SK-N-SH (cell line): Measurements from ENCODE around the gene NDUFB6. TPM values are rescaled to one million over a fixed set of nuclear protein-coding genes. Genes with fewer than 3 reads are reported as not detected.

Source experiments
- CTCF ChIA-PET: fragments of 300-600, 350-600 bp; formaldehyde crosslinking; extraction: SDS; loops from one replicate; lab custom pipeline; 2021; lab: Yijun Ruan, JAX
- POLR2A ChIA-PET: fragments of 350-600 bp; sonication (Branson Sonifier 250); formaldehyde crosslinking; extraction: SDS; loops from one replicate; lab custom pipeline; 2020; ENCODE audit warnings: antibody characterized with exemption, inconsistent platforms; lab: Yijun Ruan, JAX
- DNase-seq: peaks from one replicate; pipeline ENCODE4 v3.0.0; 2012
- H2AFZ ChIP-seq: fragments of 200-600 bp; sonication (generic); 2 replicates; pipeline ENCODE4 v1.8.1; 2016; ENCODE audit warnings: antibody characterized with exemption, mild to moderate bottlenecking, low read depth
- H3F3A ChIP-seq: fragments of 200-600 bp; sonication (generic); replicated peaks from 2 replicates; pipeline ENCODE3; 2016; ENCODE audit warnings: antibody characterized with exemption, mild to moderate bottlenecking; ENCODE audit not compliant: insufficient read depth
- H3K27ac ChIP-seq, 2 experiments: fragments of 200-500 bp in 1 of 2; fragments of 200-600 bp in 1 of 2; sonication (Bioruptor generic) in 1 of 2; sonication (generic), shearing (Covaris generic) in 1 of 2; 2 replicates each; pipeline versions ENCODE4 v1.5.1 to v1.6.1; 2014 to 2016; ENCODE audit warnings: low read depth in 2 of 2, inconsistent platforms in 1 of 2, low read length in 1 of 2, mild to moderate bottlenecking in 1 of 2, mixed read lengths in 1 of 2
- H3K27me3 ChIP-seq: fragments of 200-600 bp; sonication (generic), shearing (Covaris generic); 2 replicates; pipeline ENCODE4 v1.6.1; 2016; ENCODE audit warnings: mixed run types; ENCODE audit not compliant: insufficient read depth
- H3K36me3 ChIP-seq, 2 experiments: fragments of 200-500 bp in 1 of 2; fragments of 200-600 bp in 1 of 2; sonication (Bioruptor generic) in 1 of 2; sonication (generic) in 1 of 2; replicated peaks in 1 of 2; 2 replicates each; pipeline versions ENCODE3 to v1.5.1; 2014 to 2016; ENCODE audit warnings: low read length in 1 of 2, mild to moderate bottlenecking in 1 of 2; ENCODE audit not compliant: insufficient read depth in 2 of 2, control insufficient read depth in 1 of 2
- H3K4me1 ChIP-seq, 2 experiments: fragments of 200-500 bp in 1 of 2; fragments of 200-600 bp in 1 of 2; sonication (Bioruptor generic) in 1 of 2; sonication (generic), shearing (Covaris generic) in 1 of 2; 2 replicates each; pipeline versions ENCODE4 v1.5.1 to v1.6.1; 2014 to 2016; ENCODE audit warnings: low read depth in 1 of 2, low read length in 1 of 2, mixed run types in 1 of 2; ENCODE audit not compliant: insufficient read depth in 2 of 2, control insufficient read depth in 1 of 2
- H3K4me2 ChIP-seq: fragments of 200-600 bp; sonication (generic), shearing (Covaris generic); 2 replicates; pipeline ENCODE4 v1.6.1; 2017; ENCODE audit warnings: mixed run types
- H3K4me3 ChIP-seq, 2 experiments: fragments of 200-500 bp in 1 of 2; fragments of 200-600 bp in 1 of 2; sonication (Bioruptor generic) in 1 of 2; sonication (generic), shearing (Covaris generic) in 1 of 2; 2 replicates each; pipeline versions ENCODE4 v1.5.1 to v1.8.1; 2014 to 2016; ENCODE audit warnings: low read depth in 2 of 2, inconsistent platforms in 1 of 2, low read length in 1 of 2, mild to moderate bottlenecking in 1 of 2, mixed read lengths in 1 of 2, moderate library complexity in 1 of 2
- H3K79me2 ChIP-seq: fragments of 200-600 bp; sonication (generic); 2 replicates; pipeline ENCODE4 v1.8.1; 2017; ENCODE audit warnings: mild to moderate bottlenecking; ENCODE audit not compliant: insufficient read depth
- H3K9ac ChIP-seq: fragments of 200-600 bp; sonication (generic); 2 replicates; pipeline ENCODE4 v1.6.1; 2017; ENCODE audit warnings: mixed run types
- H3K9me2 ChIP-seq: fragments of 200-600 bp; sonication (generic); 2 replicates; pipeline ENCODE4 v1.6.1; 2017; ENCODE audit warnings: mixed run types
- H3K9me3 ChIP-seq: fragments of 200-600 bp; sonication (generic); 2 replicates; pipeline ENCODE4 v1.6.1; 2017; ENCODE audit warnings: mixed run types, mild to moderate bottlenecking, moderate library complexity
- H4K20me1 ChIP-seq: fragments of 200-600 bp; sonication (generic); 2 replicates; pipeline ENCODE4 v1.6.1; 2017; ENCODE audit warnings: mild to moderate bottlenecking, mixed run types; ENCODE audit not compliant: insufficient read depth
- GATA2 ChIP-seq: sonication (generic); formaldehyde crosslinking; IDR thresholded peaks from 2 replicates; pipeline ENCODE4 v1.5.0; 2020; ENCODE audit warnings: mild to moderate bottlenecking, missing genetic modification reagents
- MEF2A ChIP-seq: IDR thresholded peaks from 2 replicates; pipeline ENCODE4 v1.4.0; 2012; ENCODE audit warnings: low read depth, borderline replicate concordance
- WGBS: methylation state at CpG from one replicate; pipeline ENCODE4 v1.1.6; 2017; ENCODE audit warnings: low lambda C conversion rate; 5-methylcytosine and 5-hydroxymethylcytosine counted together
- polyA plus RNA-seq, 3 experiments: library from polyadenylated mRNA; depleted of rRNA; stranded (reverse); fragments of >200 nt; gene quantifications; 2 replicates each; pipeline ENCODE4 v1.2.3, GENCODE V29; 2012
- TF ChIP-seq, protein P1 (sequence below): IDR thresholded peaks from 2 replicates; pipeline ENCODE4; 2012
- TF ChIP-seq, protein P2 (sequence below): IDR thresholded peaks from 2 replicates; pipeline ENCODE4 v1.4.0; 2012; ENCODE audit warnings: low read depth, borderline replicate concordance
- TF ChIP-seq, protein P3 (sequence below): fragments of 200-600 bp; sonication (generic); IDR thresholded peaks from 2 replicates; pipeline ENCODE4 v1.6.1; 2017; ENCODE audit warnings: antibody characterized with exemption, mild to moderate bottlenecking, moderate library complexity

Gene NDUFB6
- polyA plus RNA-seq, 1 of the 3 experiments (the other 2 are of a cell fraction), result 96.2 TPM

DNA sequence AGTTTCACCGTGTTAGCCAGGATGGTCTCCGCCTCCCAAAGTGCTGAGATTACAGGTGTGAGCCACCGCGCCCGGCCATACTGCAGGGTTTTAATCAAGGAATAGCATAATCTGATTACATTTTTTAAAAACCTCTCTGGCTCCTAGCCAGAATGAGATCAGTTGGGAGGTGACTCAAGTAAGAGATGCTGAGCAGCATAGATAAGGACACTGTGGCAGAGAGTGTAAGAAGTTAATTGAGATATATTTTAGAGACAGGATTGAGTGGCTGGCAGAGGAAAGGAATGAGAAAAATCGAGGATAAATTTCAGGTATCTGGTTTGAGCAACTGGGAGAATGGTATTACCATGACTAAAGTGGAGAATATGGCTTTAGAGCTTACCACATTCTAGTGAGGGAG, 39.6 kb downstream of the NDUFB6 start:
- no peaks in the 10 kb centered on the region for H3K9me3 ChIP-seq
- H4K20me1 ChIP-seq, result no peaks in the 10 kb centered on the region
- TF ChIP-seq, protein P1, sequence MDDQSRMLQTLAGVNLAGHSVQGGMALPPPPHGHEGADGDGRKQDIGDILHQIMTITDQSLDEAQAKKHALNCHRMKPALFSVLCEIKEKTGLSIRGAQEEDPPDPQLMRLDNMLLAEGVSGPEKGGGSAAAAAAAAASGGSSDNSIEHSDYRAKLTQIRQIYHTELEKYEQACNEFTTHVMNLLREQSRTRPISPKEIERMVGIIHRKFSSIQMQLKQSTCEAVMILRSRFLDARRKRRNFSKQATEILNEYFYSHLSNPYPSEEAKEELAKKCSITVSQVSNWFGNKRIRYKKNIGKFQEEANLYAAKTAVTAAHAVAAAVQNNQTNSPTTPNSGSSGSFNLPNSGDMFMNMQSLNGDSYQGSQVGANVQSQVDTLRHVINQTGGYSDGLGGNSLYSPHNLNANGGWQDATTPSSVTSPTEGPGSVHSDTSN, result no peak
- TF ChIP-seq MEF2A, result no peak
- TF ChIP-seq, protein P2, sequence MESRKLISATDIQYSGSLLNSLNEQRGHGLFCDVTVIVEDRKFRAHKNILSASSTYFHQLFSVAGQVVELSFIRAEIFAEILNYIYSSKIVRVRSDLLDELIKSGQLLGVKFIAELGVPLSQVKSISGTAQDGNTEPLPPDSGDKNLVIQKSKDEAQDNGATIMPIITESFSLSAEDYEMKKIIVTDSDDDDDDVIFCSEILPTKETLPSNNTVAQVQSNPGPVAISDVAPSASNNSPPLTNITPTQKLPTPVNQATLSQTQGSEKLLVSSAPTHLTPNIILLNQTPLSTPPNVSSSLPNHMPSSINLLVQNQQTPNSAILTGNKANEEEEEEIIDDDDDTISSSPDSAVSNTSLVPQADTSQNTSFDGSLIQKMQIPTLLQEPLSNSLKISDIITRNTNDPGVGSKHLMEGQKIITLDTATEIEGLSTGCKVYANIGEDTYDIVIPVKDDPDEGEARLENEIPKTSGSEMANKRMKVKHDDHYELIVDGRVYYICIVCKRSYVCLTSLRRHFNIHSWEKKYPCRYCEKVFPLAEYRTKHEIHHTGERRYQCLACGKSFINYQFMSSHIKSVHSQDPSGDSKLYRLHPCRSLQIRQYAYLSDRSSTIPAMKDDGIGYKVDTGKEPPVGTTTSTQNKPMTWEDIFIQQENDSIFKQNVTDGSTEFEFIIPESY, result no peak
- CTCF ChIA-PET, result interaction anchor here (0.7 to 2.1 kb wide), 3 partner anchors 12 to 155 kb away, joined by 4 to 18 read pairs (median 4); no protein-coding TSS in a partner anchor
- peaks cover 3 to 30% of the 10 kb centered on the region in 2 experiments for H3K36me3 ChIP-seq
- H3K4me3 ChIP-seq, result no peak overlapping the region
- H3K27ac ChIP-seq, result no peak overlapping the region
- H3K27me3 ChIP-seq, result no peaks in the 10 kb centered on the region
- 0 out of 2 replicates have a peak, but pooled peaks cover 5% of the 10 kb centered on the region for H3K79me2 ChIP-seq
- no peaks in the 10 kb centered on the region for H3K4me1 ChIP-seq
- H3K9ac ChIP-seq, result no peak overlapping the region
- H2AFZ ChIP-seq, result no peak overlapping the region
- H3K9me2 ChIP-seq, result no peaks in the 10 kb centered on the region
- no peak overlapping the region for H3K4me2 ChIP-seq
- POLR2A ChIA-PET, result no interaction called here
- H3F3A ChIP-seq, result no peaks in the 10 kb centered on the region
- WGBS, result 93% methylated on average over 6 of the region's 6 CpGs
- DNase-seq, result no peak

DNA sequence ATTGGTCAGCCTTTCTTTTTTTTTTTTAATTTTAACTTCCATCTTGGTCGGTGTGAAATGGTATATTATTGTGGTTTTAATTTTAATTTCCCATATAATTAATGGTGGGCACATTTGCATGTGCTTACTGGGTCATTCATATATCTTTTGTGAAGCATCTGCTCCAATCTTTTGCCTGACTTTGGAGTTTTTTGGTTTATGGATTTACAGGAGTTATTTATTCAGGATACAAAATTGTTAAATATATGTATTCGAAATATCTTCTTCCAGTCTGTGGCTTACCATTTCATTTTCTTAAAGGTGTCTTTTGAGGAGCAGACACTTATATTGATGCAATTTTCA, 46.3 kb downstream of the NDUFB6 start:
- WGBS, result 14% methylated on average over 2 of the region's 2 CpGs
- H3F3A ChIP-seq, result peaks cover 13% of the 10 kb centered on the region
- CTCF ChIA-PET, result interaction anchor here (0.6 to 7.4 kb wide), 26 partner anchors 11 to 442 kb away, joined by 3 to 127 read pairs (median 4); partner anchors contain the start of genes ACO1 and NDUFB6
- H4K20me1 ChIP-seq, result no peaks in the 10 kb centered on the region
- no peaks in the 10 kb centered on the region for H3K27me3 ChIP-seq
- peak overlapping the region; percentile 72 to 86 for H3K27ac ChIP-seq
- no peaks in the 10 kb centered on the region for H3K9me2 ChIP-seq
- peak overlapping the region; percentile 70 to 79 for H3K4me3 ChIP-seq
- H3K9ac ChIP-seq, result peak overlapping the region; percentile 74; the same call in 1 of the 2 replicates
- no peak for TF ChIP-seq GATA2 (CRISPR knock-in tag)
- TF ChIP-seq, protein P3, sequence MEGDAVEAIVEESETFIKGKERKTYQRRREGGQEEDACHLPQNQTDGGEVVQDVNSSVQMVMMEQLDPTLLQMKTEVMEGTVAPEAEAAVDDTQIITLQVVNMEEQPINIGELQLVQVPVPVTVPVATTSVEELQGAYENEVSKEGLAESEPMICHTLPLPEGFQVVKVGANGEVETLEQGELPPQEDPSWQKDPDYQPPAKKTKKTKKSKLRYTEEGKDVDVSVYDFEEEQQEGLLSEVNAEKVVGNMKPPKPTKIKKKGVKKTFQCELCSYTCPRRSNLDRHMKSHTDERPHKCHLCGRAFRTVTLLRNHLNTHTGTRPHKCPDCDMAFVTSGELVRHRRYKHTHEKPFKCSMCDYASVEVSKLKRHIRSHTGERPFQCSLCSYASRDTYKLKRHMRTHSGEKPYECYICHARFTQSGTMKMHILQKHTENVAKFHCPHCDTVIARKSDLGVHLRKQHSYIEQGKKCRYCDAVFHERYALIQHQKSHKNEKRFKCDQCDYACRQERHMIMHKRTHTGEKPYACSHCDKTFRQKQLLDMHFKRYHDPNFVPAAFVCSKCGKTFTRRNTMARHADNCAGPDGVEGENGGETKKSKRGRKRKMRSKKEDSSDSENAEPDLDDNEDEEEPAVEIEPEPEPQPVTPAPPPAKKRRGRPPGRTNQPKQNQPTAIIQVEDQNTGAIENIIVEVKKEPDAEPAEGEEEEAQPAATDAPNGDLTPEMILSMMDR, result no peak
- H3K36me3 ChIP-seq, result peaks cover 0 to 13% of the 10 kb centered on the region in 2 experiments
- DNase-seq, result no peak
- POLR2A ChIA-PET, result interaction anchor here (1.1 to 1.4 kb wide), 2 partner anchors 45 to 147 kb away, joined by 4 read pairs; no protein-coding TSS in a partner anchor
- peak overlapping the region; percentile 74 for H2AFZ ChIP-seq
- H3K4me2 ChIP-seq, result peak overlapping the region; percentile 91
- H3K9me3 ChIP-seq, result no peaks in the 10 kb centered on the region
- H3K79me2 ChIP-seq, result peaks cover 23% of the 10 kb centered on the region; the same call in 1 of the 2 replicates
- H3K4me1 ChIP-seq, result peaks cover 0 to 7% of the 10 kb centered on the region in 2 experiments; a peak in 3 of 4 replicates
